Measurements from ENCODE around the gene SETBP1.

Gene SETBP1

DNA sequence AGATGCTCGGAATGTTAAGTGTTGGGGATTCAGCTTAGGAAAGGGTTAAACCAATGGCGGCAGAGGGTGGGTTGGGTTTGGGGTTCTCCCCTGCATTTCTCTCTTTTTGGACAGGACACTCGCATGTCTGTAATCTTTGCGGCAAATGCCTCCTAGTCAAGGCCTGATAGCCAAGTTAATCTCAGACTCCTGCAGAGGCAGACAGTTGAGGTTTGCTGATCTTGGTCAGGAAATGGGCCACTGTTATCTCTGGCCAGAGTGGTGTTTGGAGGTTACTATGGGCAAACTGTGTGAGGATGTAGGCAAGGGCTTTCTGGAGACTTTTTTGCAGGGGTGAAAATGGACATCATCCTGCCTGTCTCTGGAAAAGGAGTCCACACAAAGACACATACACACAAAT, 188.8 kb downstream of the SETBP1 start:
- Histone ChIP-seq H3K36me3 (ENCODE audit: control insufficient read depth, insufficient read depth, low read length, severe bottlenecking) (peaks cover 11% of the 10 kb centered on the region), H3K27me3 (replicated peaks; ENCODE audit: control insufficient read depth, insufficient read depth, low read length) (no peaks in the 10 kb centered on the region), H3K4me3 (ENCODE audit: low read length) (no peak overlapping the region), H3K9ac (ENCODE audit: low read length) (no peak overlapping the region), H3K4me1 (ENCODE audit: control insufficient read depth, insufficient read depth, low read length) (no peaks in the 10 kb centered on the region), H3K9me3 (ENCODE audit: control insufficient read depth, low read length) (no peaks in the 10 kb centered on the region)
- DNase-seq (ENCODE audit: low read depth) = no peak

DNA sequence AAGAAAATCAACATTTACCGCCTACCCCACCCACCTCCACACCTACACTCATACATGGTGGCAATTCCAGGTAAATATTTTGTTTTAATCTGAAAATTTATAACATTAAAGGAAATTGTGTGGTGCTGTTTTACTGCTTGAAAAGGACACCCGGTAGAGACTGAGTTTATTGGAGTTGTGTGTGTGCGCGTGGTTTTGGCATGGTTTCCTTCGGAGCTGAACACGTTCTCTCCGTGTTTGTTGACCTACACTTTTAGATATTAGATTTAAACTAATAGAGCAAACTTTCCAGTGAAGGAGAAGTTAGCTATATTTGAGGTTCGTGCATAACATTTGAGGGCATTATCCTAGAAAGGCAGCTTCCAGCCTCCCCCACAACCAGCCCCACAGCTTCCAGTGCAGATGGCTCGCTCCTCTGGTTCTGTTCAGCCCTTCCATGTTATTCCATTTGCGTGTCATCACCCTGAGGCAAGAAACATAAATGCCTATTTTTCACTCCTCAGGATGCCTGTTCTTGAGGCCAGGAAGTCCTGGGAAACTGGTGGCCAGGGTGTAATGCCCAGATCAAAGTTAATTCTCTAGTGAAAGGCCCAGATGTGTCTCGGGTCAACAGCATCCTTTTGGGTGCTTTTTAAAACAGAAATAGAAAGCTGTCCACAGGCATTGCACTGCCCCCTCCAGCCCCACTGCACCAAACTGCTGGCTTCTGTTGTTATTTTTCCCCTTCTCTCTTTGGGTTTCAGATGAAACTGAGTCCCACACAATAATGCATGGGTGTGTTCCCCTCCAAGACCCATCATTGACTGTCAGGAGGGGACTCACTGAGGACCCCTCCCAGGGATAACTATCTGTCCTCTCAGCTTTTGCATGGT, 190.2 kb downstream of the SETBP1 start:
- H3K27me3 ChIP-seq (replicated peaks; ENCODE audit: control insufficient read depth, insufficient read depth, low read length) = no peaks in the 10 kb centered on the region

DNA sequence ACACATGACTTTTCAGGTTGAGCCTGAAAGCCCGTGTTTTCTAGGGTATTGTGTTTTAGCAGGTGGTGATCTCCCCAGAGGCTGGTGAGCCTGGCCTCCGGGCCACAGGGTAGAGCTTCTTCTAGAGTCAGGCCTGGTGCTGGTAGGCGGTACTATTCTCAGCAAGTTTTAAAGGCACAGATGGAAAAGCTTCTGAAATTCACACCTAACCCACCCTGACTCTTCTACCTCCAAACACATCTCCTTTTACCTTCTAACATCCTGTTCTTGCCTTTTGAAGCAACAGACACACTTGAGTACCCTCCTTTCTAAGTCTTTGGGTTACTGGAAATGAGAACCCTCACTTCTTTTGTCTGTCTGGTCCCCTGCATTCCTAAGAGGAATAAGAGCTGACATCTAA, 191.1 kb downstream of the SETBP1 start:
- Histone ChIP-seq H3K9me3 (ENCODE audit: control insufficient read depth, low read length) (no peaks in the 10 kb centered on the region), H3K27me3 (replicated peaks; ENCODE audit: control insufficient read depth, insufficient read depth, low read length) (no peaks in the 10 kb centered on the region), H3K4me1 (ENCODE audit: control insufficient read depth, insufficient read depth, low read length) (no peaks in the 10 kb centered on the region), H3K9ac (ENCODE audit: low read length) (no peak overlapping the region), H3K36me3 (ENCODE audit: control insufficient read depth, insufficient read depth, low read length, severe bottlenecking) (peaks cover 11% of the 10 kb centered on the region), H3K4me3 (ENCODE audit: low read length) (no peak overlapping the region)
- DNase-seq (ENCODE audit: low read depth) = no peak

More for the DNA sequence above, 190.2 kb downstream of the SETBP1 start:
- H3K4me1 ChIP-seq (ENCODE audit: control insufficient read depth, insufficient read depth, low read length) = no peaks in the 10 kb centered on the region
- no peak overlapping the region for H3K9ac ChIP-seq (ENCODE audit: low read length)
- DNase-seq (ENCODE audit: low read depth) = no peak
- H3K36me3 ChIP-seq (ENCODE audit: control insufficient read depth, insufficient read depth, low read length, severe bottlenecking) = peaks cover 11% of the 10 kb centered on the region
- H3K9me3 ChIP-seq (ENCODE audit: control insufficient read depth, low read length) = no peaks in the 10 kb centered on the region
- no peak overlapping the region for H3K4me3 ChIP-seq (ENCODE audit: low read length)

DNA sequence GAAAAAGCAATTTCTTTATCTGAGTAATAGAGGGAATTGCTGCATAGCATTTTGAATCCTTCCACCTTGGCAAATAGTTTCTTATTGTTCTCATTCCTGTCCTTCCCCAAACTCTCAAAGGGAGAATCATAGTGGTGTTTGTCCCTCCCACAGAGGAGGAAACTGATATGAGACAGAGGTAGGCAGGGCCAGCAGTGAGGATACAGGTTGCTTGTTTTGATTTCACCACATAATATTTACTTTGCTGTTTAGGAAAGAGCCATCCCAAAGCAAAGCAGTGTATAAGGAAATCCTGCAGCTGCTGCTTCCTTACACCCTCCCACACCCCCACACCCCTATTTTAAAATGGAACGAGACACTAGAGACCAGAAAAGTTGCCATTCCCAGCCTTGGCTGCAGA, 195.3 kb downstream of the SETBP1 start:
- H3K4me1 ChIP-seq (ENCODE audit: control insufficient read depth, insufficient read depth, low read length) = no peaks in the 10 kb centered on the region
- H3K9ac ChIP-seq (ENCODE audit: low read length) = no peak overlapping the region
- H3K36me3 ChIP-seq (ENCODE audit: control insufficient read depth, insufficient read depth, low read length, severe bottlenecking) = peaks cover 6% of the 10 kb centered on the region
- DNase-seq (ENCODE audit: low read depth) = no peak
- no peak overlapping the region for H3K4me3 ChIP-seq (ENCODE audit: low read length)
- no peaks in the 10 kb centered on the region for H3K9me3 ChIP-seq (ENCODE audit: control insufficient read depth, low read length)
- no peaks in the 10 kb centered on the region for H3K27me3 ChIP-seq (replicated peaks; ENCODE audit: control insufficient read depth, insufficient read depth, low read length)

DNA sequence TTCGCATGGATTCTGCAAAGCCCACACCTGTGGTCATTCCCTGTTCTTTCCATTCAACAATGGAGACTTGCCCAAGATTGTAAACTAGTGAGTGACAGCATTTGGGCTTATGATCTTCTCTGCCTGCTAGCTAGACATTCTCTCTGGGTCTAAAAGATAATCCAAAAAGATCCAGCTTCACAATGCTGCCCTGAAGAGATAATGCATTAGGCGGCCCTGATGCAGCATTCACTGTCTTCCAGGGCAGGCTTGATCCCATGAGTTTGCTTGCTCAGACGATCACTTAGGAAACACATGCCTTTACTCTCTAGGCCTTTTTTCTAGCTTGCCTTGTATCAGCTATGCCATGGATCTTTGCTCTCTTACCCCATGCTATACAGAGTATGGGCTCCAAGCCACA, 196.1 kb downstream of the SETBP1 start:
- Histone ChIP-seq H3K36me3 (ENCODE audit: control insufficient read depth, insufficient read depth, low read length, severe bottlenecking) (no peaks in the 10 kb centered on the region), H3K27me3 (replicated peaks; ENCODE audit: control insufficient read depth, insufficient read depth, low read length) (no peaks in the 10 kb centered on the region), H3K4me3 (ENCODE audit: low read length) (no peak overlapping the region), H3K9ac (ENCODE audit: low read length) (no peak overlapping the region), H3K9me3 (ENCODE audit: control insufficient read depth, low read length) (no peaks in the 10 kb centered on the region), H3K4me1 (ENCODE audit: control insufficient read depth, insufficient read depth, low read length) (no peaks in the 10 kb centered on the region)
- DNase-seq (ENCODE audit: low read depth) = no peak

DNA sequence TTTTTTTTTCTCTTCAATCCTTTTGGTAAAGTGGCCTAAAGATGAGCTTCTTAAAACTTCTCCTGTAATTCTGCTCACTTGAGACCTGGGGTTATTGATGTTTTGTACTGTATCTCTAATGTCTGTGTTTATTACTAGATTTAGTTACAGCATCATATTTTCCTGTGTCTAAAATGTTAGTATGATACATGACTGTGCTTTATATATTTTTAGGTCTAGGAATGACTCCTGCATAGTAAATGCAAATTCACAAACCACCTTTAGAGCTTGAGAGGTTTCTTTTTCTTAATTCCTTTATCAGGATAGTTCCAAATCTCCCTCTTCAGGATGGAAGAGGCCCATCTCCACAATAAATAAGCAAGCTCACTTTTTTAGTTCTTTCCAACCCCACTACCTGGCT, 197.6 kb downstream of the SETBP1 start:
- Histone ChIP-seq H3K9ac (ENCODE audit: low read length) (no peak overlapping the region), H3K27me3 (replicated peaks; ENCODE audit: control insufficient read depth, insufficient read depth, low read length) (no peaks in the 10 kb centered on the region), H3K4me3 (ENCODE audit: low read length) (no peak overlapping the region), H3K36me3 (ENCODE audit: control insufficient read depth, insufficient read depth, low read length, severe bottlenecking) (no peaks in the 10 kb centered on the region), H3K4me1 (ENCODE audit: control insufficient read depth, insufficient read depth, low read length) (no peaks in the 10 kb centered on the region), H3K9me3 (ENCODE audit: control insufficient read depth, low read length) (no peaks in the 10 kb centered on the region)
- DNase-seq (ENCODE audit: low read depth) = no peak

DNA sequence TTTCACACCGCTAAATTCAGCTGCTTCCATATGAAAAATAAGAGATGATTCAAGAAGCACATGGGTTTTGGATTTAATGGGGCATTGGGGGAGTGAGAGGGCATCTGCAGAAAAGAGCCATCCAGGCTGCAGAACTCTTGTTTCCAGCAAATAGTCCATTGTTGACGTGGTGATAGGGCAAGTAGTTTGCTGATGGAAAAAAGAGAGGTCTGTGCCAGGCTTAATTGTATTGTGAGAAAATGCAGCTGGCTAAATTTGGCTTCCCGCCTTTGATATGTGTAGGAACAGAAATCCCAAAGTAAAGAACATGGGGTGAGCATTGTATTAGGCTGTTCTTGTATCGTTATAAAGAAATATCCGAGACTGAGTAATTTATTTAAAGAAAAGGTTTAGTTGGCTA, 199.5 kb downstream of the SETBP1 start:
- Histone ChIP-seq H3K9ac (ENCODE audit: low read length) (no peak overlapping the region), H3K4me3 (ENCODE audit: low read length) (no peak overlapping the region), H3K9me3 (ENCODE audit: control insufficient read depth, low read length) (no peaks in the 10 kb centered on the region), H3K27me3 (replicated peaks; ENCODE audit: control insufficient read depth, insufficient read depth, low read length) (no peaks in the 10 kb centered on the region), H3K36me3 (ENCODE audit: control insufficient read depth, insufficient read depth, low read length, severe bottlenecking) (no peaks in the 10 kb centered on the region), H3K4me1 (ENCODE audit: control insufficient read depth, insufficient read depth, low read length) (peaks cover 8% of the 10 kb centered on the region)
- DNase-seq (ENCODE audit: low read depth) = no peak

DNA sequence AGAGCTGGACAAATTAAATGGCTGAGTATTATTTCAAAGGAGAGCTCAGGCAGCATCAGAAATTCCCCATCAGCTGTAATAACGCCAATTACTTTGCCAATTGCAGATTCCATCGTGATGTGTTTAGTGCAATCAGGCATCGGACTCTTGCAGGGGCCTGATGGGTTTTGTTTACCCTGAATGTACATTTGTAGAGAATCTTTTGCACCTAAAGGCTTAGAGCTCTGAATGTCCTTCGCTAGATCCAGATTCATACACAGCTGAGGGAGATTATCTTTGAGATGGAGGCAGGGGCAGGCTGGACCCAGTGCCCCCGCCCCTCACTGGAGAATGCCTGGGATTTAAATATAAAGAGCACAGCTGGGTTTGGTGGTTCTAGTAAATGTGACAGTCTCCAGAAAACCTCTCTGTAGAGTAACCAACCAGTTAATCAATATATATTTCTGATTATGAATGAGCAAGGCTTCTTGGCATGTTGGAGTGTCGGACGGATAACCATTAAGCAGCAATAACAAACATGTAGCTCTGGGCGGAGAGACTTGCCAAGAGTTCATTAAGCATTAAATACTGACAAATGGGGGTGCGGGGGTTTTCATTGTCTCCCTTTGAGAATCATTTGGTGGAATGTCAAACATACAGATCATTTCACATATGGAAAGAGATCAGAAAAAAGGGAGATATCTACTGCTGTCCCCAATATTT, 200.9 kb downstream of the SETBP1 start:
- H3K36me3 ChIP-seq (ENCODE audit: control insufficient read depth, insufficient read depth, low read length, severe bottlenecking) = no peaks in the 10 kb centered on the region
- no peaks in the 10 kb centered on the region for H3K9me3 ChIP-seq (ENCODE audit: control insufficient read depth, low read length)
- peaks cover 8% of the 10 kb centered on the region for H3K4me1 ChIP-seq (ENCODE audit: control insufficient read depth, insufficient read depth, low read length)
- H3K27me3 ChIP-seq (replicated peaks; ENCODE audit: control insufficient read depth, insufficient read depth, low read length) = no peaks in the 10 kb centered on the region
- no peak for DNase-seq (ENCODE audit: low read depth)
- H3K4me3 ChIP-seq (ENCODE audit: low read length) = no peak overlapping the region
- no peak overlapping the region for H3K9ac ChIP-seq (ENCODE audit: low read length)

DNA sequence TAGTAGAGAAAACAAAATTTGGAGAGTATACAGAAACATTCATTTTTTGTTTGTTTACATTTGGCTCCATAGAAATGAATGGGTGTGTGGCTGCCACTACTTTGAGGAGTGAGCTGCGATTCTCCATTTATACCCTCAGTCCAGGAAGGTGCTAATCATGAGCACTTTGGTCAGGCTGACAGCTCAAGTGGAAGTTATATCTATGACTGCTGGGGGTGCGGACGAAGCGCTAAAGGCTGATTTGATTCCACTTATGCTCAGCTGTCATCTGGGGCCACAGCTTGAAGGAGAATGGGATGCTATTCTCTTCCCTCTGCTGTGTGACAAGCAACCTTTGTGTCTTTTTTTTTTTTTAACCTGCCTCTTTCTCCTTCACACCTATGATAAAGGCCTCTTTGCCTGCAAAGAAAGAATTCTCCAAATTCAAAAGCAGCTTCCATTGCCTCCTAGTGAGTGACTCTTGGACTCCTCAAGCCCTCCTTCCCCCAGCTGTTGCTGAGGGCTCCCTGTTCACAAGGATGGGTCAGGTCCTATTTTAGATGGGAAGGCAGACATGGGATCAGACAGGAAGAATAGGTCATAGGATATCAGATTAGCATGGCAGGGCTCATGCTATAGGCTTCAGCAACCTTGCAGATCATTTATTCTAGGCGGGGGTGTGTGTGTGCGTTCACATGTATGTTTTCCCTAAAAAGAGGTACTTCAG, 201.6 kb downstream of the SETBP1 start:
- Histone ChIP-seq H3K9ac (ENCODE audit: low read length) (no peak overlapping the region), H3K4me3 (ENCODE audit: low read length) (no peak overlapping the region), H3K27me3 (replicated peaks; ENCODE audit: control insufficient read depth, insufficient read depth, low read length) (no peaks in the 10 kb centered on the region), H3K36me3 (ENCODE audit: control insufficient read depth, insufficient read depth, low read length, severe bottlenecking) (no peaks in the 10 kb centered on the region), H3K9me3 (ENCODE audit: control insufficient read depth, low read length) (no peaks in the 10 kb centered on the region), H3K4me1 (ENCODE audit: control insufficient read depth, insufficient read depth, low read length) (peaks cover 15% of the 10 kb centered on the region)
- no peak for DNase-seq (ENCODE audit: low read depth)

DNA sequence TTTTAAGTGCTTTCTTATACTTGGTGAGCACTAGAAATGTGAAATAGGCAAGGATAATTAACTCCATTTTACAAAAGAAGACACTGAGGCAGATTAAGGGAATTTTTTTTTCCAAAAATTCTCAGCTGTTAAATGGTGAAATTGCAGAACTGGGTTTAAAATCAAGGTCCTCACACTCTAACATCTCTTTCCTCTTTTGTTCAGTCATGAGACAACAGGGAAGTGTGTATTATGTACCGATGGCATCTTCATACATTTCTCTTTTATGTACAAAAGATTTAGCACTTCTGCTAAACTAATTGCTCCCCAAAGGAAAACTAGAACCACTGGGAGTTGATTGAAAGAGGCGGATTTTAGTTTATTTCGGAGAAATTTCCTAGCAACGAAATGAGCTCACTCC, 203.0 kb downstream of the SETBP1 start:
- H3K27me3 ChIP-seq (replicated peaks; ENCODE audit: control insufficient read depth, insufficient read depth, low read length) = no peaks in the 10 kb centered on the region
- H3K36me3 ChIP-seq (ENCODE audit: control insufficient read depth, insufficient read depth, low read length, severe bottlenecking) = no peaks in the 10 kb centered on the region
- no peak overlapping the region for H3K9ac ChIP-seq (ENCODE audit: low read length)
- no peak for DNase-seq (ENCODE audit: low read depth)
- no peak overlapping the region for H3K4me3 ChIP-seq (ENCODE audit: low read length)
- peaks cover 16% of the 10 kb centered on the region for H3K4me1 ChIP-seq (ENCODE audit: control insufficient read depth, insufficient read depth, low read length)
- no peaks in the 10 kb centered on the region for H3K9me3 ChIP-seq (ENCODE audit: control insufficient read depth, low read length)

DNA sequence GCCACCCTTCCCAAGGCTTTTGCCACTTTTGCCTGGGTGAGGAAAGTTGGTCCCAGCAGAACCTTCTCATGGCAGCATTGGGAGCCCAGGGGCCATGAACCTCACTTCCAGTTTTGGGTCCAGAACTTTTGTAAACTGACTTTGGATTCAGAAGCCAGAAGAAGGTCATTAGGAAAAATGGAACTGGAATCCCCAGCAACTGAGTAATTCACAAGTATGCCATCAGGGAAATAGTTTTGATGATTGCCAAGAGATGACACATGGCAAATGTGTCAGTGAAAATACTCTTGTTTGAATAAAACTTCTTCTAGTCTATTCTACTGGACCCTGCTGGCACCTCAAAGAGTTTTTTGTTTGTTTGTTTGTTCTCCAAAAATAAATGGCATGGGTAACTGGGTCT, 203.7 kb downstream of the SETBP1 start:
- H3K4me3 ChIP-seq (ENCODE audit: low read length) = no peak overlapping the region
- no peak overlapping the region for H3K9ac ChIP-seq (ENCODE audit: low read length)
- DNase-seq (ENCODE audit: low read depth) = no peak
- H3K36me3 ChIP-seq (ENCODE audit: control insufficient read depth, insufficient read depth, low read length, severe bottlenecking) = no peaks in the 10 kb centered on the region
- H3K27me3 ChIP-seq (replicated peaks; ENCODE audit: control insufficient read depth, insufficient read depth, low read length) = no peaks in the 10 kb centered on the region
- peaks cover 16% of the 10 kb centered on the region for H3K4me1 ChIP-seq (ENCODE audit: control insufficient read depth, insufficient read depth, low read length)
- H3K9me3 ChIP-seq (ENCODE audit: control insufficient read depth, low read length) = no peaks in the 10 kb centered on the region

Measured in adipocyte (in vitro differentiated cells).